AG04450 (cell line): ENCODE data around the gene MRPL55. TPM values are rescaled to one million over a fixed set of nuclear protein-coding genes. Genes with fewer than 3 reads are reported as not detected.
"Not testable (repeated sequence)": the region's sequence is repeated elsewhere in the genome, so short reads cannot be mapped to it uniquely, and the experiment has no call there.

Source experiments
- CTCF ChIA-PET: fragments of 300-600, 350-600 bp; formaldehyde crosslinking; extraction: SDS; loops from one replicate; lab custom pipeline; 2022; ENCODE audit warnings: antibody characterized with exemption, inconsistent platforms; lab: Charles Lee
- POLR2A ChIA-PET: fragments of 350-600 bp; formaldehyde crosslinking; extraction: SDS; loops from one replicate; lab custom pipeline; 2021; ENCODE audit warnings: antibody characterized with exemption, inconsistent platforms; lab: Yijun Ruan, JAX
- DNase-seq: peaks from one replicate; pipeline ENCODE4 v3.0.0-alpha.2; 2011; ENCODE audit warnings: low read depth, low spot score
- H3K27ac ChIP-seq: one replicate; pipeline ENCODE4 v1.5.1; 2012; ENCODE audit warnings: low read depth, low read length, control low read depth
- H3K27me3 ChIP-seq: one replicate; pipeline ENCODE4 v1.6.0; 2012; ENCODE audit warnings: low read length; ENCODE audit not compliant: control insufficient read depth, insufficient read depth
- H3K4me3 ChIP-seq: 2 replicates; pipeline ENCODE4 v1.5.1; 2011; ENCODE audit warnings: mild to moderate bottlenecking, low read depth, low read length, control low read depth
- H3K9me3 ChIP-seq: 2 replicates; pipeline ENCODE4 v1.5.1; 2012; ENCODE audit warnings: low read length; ENCODE audit not compliant: control insufficient read depth, insufficient read depth
- CTCF ChIP-seq: IDR thresholded peaks from 2 replicates; pipeline ENCODE4 v1.5.1; 2011; ENCODE audit warnings: low read depth, low read length, control low read depth, inconsistent platforms
- polyA plus RNA-seq: library from polyadenylated mRNA; depleted of rRNA; stranded (reverse); fragments of >200 nt; gene quantifications from 2 replicates; pipeline ENCODE4 v1.2.3, GENCODE V29; 2011

Gene MRPL55
- polyA plus RNA-seq, 1 experiment: 33.4 TPM

GRCh38 chr1:228117335-228117734 is 8.2 kb upstream of the MRPL55 start:
- no peak overlapping the region for H3K27ac ChIP-seq
- no peak for DNase-seq
- no peaks in the 10 kb centered on the region for H3K27me3 ChIP-seq
- peaks cover 7% of the 10 kb centered on the region for H3K9me3 ChIP-seq
- CTCF ChIA-PET: no interaction called here
- TF ChIP-seq CTCF: no peak
- H3K4me3 ChIP-seq: no peak overlapping the region
- POLR2A ChIA-PET: no interaction called here

GRCh38 chr1:228114827-228115226 is 5.7 kb upstream of the MRPL55 start:
- Histone ChIP-seq H3K9me3 (peaks cover 7% of the 10 kb centered on the region), H3K27ac (no peak overlapping the region), H3K27me3 (no peaks in the 10 kb centered on the region), H3K4me3 (no peak overlapping the region)
- no peak for DNase-seq
- ChIA-PET POLR2A (no interaction called here), CTCF (interaction anchor here (1.1 to 1.3 kb wide), 2 partner anchors 115 to 278 kb away, joined by 3 read pairs; no protein-coding TSS in a partner anchor)
- no peak for TF ChIP-seq CTCF

GRCh38 chr1:228112617-228113016 is 3.5 kb upstream of the MRPL55 start:
- Histone ChIP-seq H3K27me3 (no peaks in the 10 kb centered on the region), H3K27ac (no peak overlapping the region), H3K4me3 (no peak overlapping the region), H3K9me3 (peaks cover 3% of the 10 kb centered on the region; the same call in 1 of the 2 replicates)
- no peak for DNase-seq
- POLR2A ChIA-PET: no interaction called here
- TF ChIP-seq CTCF: no peak
- CTCF ChIA-PET: interaction anchor here (1.7 kb wide), 1 partner anchor 18 kb away, joined by 8 read pairs; no protein-coding TSS in a partner anchor

GRCh38 chr1:228112167-228112566 is 3.1 kb upstream of the MRPL55 start:
- ChIA-PET POLR2A (no interaction called here), CTCF (interaction anchor here (1.7 kb wide), 1 partner anchor 19 kb away, joined by 8 read pairs; no protein-coding TSS in a partner anchor)
- DNase-seq: no peak
- no peak for TF ChIP-seq CTCF
- H3K27ac ChIP-seq: no peak overlapping the region
- H3K4me3 ChIP-seq: no peak overlapping the region
- peaks cover 1% of the 10 kb centered on the region; the same call in 1 of the 2 replicates for H3K9me3 ChIP-seq
- H3K27me3 ChIP-seq: no peaks in the 10 kb centered on the region

GRCh38 chr1:228111315-228111714 is 2.2 kb upstream of the MRPL55 start:
- H3K27ac ChIP-seq, DNase-seq, H3K4me3 ChIP-seq, H3K27me3 ChIP-seq, POLR2A ChIA-PET, H3K9me3 ChIP-seq: not testable (repeated sequence)
- CTCF ChIA-PET: interaction anchor here (1.1 to 2.7 kb wide), 2 partner anchors 19 to 54 kb away, joined by 3 to 20 read pairs; partner anchors contain the start of gene IBA57
